Measurements from ENCODE around the gene TMEM176A.
A peak's percentile ranks its signal among the peaks of the same experiment; 100 is the strongest.
"Not testable (repeated sequence)": the region's sequence is repeated elsewhere in the genome, so short reads cannot be mapped to it uniquely, and the experiment has no call there.

TMEM176A gene

DNA sequence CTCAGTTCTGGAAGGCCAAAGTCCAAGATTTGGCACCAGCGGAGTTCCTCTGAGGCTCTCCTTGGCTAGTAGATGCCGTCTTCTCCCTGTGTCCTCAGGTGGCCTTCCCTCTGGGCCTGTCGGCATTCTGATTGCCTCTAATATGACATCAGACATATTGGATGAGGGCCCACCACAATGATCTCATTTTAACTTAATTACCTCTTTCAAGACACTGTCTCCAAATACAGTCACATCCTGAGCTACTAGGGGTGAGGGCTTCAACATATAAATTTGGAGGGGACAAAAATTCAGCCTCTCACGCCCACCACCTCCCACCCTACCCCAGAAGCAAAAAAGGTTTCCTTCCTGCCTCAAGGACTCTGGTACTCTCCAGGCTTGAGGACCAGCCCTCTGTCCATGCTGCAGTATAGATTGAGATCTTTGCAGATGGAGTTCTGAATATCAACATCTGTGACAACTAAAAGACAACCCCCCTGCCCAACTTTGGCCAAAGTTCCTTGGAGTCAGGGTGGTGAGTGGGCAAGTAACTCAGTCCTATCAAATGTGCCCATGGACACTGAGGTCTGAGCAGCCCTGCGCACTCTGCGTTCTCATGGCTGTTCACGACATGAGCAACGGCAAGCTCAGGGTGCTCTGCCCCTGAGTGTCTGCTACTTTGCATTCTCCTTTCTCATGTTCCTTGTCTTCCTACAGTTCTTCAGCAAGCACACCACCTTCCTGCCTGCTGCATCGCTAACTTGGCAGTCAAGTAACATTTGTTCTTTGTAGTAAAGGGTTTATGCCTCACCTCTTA lies 11.9 kb upstream of the TMEM176A start:
- peak in 2 of 4 experiments; percentile 23 to 58 for DNase-seq

DNA sequence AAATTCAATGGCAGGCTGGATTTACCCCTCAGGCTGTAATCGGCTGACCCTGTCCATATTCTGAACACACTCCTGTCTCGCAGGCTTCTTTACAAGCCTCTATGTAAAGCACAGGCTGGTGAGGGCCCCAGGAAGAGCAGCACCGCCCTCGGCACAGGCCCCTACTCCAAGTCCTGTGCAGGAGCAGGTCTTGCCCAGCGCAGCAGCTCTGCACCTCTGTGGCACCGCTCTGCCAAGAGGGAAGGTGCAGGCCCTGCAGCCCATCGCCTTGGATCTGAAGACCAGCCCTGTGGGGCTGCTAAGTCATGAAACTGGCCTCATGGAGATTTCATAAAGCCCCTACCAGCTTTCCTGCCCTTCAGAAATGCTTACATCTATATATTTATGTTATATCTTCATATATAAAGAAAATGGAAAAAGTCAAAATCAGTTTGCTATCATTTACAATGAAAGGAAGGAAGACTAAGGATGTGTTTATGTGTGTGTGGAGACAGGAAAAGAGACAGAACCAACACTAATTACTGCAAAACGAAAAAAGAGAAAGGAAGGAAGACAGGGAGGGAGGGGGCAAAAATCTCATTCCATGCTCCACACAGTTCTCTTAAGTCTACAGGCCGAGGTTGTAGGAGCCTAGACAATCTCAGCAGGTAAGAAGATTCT lies 10.0 kb upstream of the TMEM176A start:
- DNase-seq = no peak

DNA sequence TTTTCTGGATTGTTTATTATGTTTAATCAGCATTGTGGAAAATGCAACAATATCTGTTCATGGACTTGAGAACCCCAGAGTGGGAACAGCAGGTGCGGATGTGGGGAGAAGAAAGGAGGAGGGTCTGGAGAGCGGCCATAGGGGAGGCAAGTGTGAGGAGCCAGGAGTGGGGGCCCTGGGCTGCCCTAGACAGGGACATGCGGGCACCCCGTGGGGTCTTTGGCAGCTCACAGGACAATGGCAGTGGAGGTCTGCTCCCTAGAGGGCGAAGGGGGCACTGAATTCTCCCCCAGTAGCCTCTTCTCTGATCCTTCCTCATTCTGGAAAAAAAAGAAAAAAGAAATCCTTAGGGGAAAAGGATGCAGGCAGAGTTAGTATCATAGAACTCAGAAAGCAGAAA lies 9.3 kb upstream of the TMEM176A start:
- DNase-seq = no peak

DNA sequence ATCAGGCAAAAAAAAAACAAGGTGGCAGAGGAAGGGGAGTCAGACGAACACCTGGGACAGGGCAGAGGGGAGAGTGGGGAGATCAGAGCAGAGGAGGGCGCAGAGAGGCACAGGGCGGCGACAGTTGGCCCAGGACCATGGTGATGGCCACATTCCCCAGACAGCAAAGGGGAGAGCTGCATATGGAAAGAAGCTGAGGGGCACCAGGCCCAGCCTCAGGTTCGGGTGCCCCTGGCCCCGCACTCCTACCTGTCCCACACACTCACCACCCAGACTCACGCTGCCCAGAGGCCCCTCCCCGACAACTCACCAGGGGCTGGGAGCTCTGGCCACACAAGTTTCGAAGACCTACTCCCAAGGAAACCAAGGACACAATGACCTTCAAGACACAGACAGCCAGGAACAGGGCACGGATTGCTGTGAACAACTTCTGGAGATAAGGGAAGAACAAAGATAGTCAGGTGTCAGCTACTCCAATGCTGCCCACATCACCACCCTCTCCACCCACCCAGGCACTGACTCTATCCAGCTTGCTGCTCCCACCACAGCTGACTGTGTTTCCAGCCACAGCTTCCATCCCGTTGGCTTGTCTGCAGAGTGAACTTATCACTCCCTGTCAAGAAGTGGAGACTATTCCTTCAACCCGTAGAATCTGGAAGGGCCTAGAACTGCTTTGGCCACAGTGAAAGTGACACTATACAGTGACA lies 8.7 kb upstream of the TMEM176A start:
- no peak for DNase-seq

DNA sequence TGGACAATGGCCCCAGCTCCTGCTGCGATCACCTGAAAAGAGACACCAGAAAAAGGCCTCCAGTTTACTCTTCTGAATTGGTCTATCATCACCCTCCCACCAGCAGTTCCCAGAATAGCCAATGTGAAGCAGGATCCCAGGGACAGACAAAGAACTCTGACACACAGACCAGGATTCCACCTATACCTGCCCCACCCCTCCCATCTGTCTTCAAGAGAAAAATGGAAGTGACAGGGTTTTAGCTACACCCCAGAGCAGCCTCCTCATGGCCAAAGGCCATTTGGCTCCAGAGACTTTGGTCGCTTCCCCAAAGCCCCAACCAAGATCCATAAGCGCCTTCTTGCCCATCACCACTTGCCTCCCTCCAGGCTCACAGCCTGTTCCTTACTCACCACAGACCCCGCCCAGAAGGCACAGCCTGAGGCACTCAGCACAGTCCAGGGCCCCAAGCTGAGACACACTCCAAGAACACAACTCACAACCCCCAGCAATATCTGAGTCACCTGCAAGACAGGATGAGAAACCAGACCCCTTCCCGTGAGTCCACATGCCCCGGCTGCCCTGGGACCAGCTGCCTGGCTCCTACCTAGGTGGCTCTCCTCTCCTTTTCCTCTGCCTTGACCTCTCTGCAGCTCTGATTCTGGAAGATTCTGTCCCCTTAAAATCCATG lies 6.9 kb upstream of the TMEM176A start:
- DNase-seq = no peak

DNA sequence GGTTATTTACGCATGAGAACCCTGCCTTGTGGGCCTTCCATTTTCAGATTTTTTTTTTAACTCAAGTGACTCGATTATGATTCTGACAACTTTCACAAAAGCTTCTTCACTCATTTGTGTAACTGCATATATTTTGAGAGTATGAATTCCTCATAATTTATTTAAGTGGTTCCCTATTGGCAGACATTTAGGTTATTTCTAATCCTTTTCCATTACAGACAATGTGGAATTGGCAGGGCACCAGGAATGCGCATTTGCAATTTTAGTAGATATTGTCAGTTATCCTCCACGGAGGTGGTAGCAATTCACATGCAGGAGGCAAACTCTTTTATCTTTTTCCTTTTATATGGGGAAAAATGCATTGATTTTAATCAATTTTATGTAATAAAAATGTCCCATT lies 2.9 kb upstream of the TMEM176A start:
- DNase-seq = no peak

DNA sequence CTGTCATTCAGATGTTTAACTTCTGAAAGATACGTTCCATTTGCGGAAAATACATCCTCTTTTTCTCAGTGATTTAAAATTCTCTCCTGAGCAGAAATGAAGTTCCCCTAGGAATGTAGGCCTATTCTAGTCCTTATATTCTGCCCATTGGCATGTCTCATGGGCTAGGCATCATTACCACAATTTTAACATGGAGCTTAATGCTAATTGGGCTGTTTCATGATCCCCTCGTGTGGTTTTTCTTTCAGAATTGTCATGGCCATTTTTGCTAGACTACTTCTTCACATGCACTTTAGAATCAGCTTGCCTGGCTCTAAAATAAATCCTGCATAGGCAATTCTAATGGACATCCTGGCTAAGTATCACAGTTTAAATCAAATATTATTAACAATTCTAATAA lies 1.4 kb upstream of the TMEM176A start:
- DNase-seq = no peak

DNA sequence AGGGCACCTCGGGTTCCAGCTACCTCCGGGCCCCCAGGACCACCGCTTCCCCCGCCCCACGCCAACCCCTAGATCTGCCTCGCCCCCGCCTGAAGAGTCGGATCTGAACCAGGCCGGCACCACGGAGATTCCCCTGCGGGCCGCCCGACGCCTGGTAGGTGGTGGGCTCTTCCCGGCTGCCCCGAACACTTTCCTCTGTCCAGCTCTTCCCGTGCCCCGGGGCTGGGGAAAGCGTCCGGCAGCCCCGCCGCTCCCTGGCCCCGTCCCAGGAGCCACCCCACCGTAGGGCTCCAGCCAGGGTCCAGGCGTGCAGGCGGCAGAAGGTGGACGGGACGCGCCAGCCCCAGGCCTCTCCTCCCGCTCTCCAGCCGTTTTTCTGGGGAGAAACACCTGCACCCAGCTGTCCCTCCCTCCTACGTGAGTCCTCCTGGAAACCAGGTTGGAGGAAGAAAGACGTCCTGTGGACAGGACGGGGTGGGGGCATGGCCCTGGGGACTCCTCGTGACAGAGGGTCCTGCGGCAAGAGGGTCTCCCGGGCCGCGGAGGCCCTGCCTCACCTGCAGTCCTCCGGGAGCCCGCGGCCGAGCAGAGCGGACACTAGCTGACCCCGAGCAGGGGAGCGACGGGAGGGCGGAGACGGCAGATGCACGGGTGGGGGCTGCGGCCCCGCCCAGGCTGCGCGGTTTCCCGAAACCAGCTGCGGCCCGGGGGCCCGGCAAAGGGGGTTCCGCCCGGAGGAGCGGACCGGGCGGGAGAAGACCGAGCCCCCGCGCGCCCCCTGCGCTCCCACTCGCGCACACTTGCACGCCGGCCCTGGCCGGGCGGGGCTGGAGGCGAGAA lies 608 bp upstream of the TMEM176A start, which contains the start of gene TMEM176B:
Gene TMEM176B (minus strand): TSS at position 624 of the 840 bp plus-strand sequence. CDS start 3,795 bp downstream, outside the sequence.
- peak in 2 of 4 experiments; percentile 35 to 48 for DNase-seq

DNA sequence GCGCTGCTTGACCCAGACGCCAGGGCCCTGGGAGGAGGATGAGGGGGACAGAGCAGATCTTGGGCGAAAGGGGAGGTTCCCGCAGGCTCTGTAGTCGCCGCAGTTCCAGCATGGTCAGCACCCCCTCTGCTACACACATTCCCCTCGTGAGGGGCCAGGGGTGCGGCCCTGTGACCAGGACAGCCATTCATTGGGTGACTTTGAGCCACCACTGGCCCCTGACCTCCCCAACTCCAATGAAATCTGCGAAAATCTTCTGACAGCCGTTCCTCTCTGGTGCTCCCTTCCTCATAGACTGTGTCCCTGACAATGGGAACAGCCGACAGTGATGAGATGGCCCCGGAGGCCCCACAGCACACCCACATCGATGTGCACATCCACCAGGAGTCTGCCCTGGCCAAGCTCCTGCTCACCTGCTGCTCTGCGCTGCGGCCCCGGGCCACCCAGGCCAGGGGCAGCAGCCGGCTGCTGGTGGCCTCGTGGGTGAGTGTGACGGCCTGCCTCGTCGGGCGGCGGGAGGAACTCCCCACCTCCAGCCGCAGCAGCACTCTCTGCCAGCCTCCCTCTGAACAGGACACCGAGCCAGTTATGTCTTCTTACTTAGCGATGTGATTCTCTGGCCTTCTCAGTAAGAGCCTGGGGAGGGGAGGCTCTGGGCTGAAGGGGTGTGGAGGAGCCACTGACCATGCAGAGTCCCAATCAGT lies 825 bp downstream of the TMEM176A start:
- DNase-seq = peak in 3 of 4 experiments; percentile 16 to 45 (median 32)

DNA sequence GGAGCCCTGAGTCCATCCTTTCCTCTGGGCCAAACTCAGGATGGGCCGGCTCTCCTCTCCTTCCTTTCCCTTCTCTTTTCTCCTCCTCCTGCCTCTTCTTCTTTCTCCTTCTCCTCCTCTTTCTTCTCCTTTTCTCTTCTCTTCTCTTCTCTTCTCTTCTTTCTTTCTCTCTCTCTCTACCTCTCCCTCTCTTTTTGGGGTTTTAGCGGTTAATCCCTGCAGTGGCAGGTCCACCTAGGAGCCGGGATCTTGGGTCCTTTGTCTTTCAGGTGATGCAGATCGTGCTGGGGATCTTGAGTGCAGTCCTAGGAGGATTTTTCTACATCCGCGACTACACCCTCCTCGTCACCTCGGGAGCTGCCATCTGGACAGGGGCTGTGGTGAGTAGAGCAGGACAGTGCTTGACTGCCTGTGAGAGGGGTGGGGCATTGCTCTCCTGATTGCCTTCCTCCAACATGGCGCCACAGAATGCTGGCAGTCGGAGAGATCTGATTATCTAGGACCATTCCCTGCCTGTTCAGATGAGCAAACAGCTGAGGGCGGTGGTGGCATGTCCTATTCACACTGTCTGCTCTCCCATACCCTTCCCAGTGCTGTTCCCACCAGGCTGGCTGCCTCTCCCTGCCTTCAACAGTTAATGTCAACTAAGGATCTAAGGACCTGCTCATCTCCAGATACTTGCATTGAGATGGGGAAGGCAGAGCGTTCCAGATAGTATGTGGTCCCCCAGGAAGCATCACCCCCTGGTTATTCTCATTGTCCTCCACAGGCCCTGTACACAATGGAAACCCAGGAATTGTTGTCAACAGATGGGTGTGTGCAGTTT lies 1.6 kb downstream of the TMEM176A start:
- DNase-seq = no peak

DNA sequence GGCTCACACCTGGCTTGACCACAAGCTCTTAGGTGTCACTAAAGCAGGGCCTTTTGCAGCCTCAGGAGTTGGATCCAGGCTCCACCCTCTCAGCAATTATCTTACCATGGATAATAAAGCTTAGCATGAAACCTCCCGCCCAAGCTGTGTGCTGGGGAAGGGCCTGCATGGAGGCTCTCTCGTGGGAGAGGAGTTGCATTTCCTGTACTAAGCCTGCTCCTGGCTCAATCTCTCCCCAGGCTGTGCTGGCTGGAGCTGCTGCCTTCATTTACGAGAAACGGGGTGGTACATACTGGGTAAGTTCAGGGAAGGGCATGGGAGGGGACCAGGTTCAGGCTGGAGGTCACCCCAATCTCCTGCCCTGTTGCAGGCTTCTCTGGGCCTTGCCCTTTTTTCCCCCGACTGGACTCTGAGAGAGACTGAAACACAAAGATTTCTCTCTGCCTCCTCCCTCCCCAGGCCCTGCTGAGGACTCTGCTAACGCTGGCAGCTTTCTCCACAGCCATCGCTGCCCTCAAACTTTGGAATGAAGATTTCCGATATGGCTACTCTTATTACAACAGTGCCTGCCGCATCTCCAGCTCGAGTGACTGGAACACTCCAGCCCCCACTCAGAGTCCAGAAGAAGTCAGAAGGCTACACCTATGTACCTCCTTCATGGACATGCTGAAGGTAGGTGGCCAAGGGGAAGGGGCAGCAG lies 2.7 kb downstream of the TMEM176A start:
- no peak for DNase-seq

DNA sequence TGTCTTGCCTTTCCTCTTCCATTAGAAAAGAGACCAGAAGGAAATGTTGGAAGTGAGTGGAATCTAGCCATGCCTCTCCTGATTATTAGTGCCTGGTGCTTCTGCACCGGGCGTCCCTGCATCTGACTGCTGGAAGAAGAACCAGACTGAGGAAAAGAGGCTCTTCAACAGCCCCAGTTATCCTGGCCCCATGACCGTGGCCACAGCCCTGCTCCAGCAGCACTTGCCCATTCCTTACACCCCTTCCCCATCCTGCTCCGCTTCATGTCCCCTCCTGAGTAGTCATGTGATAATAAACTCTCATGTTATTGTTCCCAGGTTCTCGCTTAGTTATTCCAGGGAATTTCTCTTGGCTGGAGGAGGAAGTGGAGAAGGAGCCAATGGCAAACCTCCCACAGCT lies 4.2 kb downstream of the TMEM176A start:
- no peak for DNase-seq

DNA sequence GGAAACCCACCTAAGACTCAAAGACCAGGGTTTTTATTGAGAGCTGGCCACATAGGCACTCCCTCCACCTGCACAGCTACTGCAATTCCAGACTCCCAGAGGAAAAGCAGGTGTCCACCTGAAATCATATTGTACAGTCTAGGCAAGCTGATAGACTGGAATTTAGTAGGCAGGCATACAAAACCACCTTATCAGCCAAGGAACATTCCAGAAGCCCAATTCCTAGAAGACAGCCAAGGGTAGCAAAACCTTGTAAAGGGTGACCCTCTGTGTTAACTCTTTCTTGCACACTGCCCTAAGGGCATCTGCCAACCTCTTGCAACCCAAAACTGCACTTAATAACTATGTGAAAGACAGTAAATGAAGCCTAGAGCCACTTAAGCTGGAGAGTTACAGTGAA lies 5.3 kb downstream of the TMEM176A start:
- DNase-seq = no peak

DNA sequence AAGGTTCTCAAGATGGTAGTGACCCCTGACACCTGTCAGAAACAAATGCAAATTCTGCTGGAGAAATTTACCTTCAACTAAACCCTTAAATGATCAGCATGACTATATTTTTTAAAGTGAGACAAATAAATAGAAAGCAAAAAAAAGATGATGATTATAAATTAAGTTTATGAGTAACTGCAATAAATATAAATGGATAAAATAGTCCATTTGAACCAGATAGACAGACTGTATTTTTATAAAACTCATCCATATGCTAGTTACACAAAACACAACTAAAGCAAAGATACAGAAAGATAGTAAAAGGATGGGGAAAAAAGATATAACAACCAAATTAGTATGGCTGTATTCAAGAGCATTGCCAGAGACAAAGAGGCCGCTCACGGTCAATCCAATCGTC lies 5.9 kb downstream of the TMEM176A start:
- no peak for DNase-seq

DNA sequence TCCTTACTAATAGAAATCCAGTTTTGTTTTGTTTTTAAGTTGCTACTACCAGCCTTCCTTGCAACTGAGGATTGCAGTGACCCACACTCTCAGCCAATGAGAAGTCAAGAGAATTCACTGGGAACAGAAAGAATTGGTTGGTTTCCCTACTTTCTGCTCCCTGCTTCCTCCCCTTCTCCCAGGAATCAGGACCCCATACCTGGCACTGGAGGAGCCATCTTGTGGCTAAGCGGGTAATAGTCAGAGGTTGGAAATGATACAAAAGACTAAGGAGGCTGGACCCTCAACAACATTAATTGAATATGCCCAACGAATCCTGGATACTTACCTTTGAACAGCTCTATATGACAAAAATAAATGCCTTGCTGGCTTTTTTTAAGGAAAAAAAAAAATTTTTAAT lies 6.3 kb downstream of the TMEM176A start:
- DNase-seq = no peak

DNA sequence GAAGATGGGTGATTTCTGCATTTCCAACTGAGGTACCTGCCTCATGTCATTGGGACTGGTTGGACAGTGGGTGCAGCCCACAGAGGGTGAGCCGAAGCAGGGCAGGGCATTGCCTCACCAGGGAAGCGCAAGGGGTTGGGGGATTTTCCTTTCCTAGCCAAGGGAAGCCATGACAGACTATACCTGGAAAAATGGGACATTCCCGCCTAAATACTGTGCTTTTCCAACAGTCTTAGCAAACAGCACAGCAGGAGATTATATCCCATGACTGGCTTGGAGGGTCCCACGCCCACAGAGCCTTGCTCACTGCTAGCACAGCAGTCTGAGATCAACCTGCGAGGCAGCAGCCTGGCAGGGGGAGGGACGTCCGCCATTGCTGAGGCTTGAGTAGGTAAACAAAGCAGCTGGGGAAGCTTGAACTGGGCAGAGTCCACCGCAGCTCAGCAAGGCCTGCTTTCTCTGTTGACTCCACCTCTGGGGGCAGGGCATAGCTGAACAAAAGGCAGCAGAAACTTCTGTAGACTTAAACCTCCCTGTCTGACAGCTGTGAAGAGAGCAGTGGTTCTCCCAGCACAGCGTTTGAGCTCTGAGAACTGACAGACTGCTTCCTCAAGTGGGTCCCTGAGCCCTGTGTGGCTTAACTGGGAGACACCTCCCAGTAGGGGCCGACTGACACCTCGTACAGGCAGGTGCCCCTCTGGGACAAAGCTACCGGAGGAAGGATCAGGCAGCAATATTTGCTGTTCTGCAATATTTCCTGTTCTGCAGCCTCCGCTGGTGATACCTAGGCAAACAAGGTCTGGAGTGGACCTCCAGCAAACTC lies 7.3 kb downstream of the TMEM176A start:
- not testable (repeated sequence) for DNase-seq

DNA sequence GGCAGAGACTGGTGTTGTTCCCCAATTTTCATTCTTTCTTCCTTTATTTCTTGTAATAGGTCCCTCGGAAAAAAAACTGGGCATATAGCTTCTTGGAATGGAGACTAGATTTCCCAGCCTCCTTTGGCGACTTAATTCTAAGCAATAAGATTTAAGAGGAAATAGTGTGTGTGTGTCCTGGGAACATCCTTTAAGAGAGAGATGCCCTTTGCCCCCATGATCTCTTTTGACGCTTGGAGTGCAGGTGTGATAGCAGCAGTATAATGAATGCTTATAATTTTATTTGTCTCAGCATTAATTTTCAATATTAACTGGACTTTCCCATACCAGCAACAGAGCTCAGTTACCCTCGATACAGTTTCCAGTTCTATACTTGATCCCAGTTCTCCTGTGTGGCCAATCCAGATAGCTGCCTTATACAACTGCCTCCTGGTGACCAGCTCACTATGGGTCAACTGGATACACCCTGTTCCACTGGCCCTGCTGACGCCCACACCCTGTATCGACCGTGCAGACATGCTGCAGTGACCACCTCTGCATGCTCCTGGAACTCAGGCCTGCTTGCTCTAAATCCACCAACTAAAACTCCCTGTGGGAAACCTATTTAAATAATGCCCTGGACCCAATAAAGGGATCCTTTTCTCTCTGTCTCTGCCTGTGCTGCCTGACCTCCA lies 13.9 kb downstream of the TMEM176A start:
- no peak for DNase-seq

DNA sequence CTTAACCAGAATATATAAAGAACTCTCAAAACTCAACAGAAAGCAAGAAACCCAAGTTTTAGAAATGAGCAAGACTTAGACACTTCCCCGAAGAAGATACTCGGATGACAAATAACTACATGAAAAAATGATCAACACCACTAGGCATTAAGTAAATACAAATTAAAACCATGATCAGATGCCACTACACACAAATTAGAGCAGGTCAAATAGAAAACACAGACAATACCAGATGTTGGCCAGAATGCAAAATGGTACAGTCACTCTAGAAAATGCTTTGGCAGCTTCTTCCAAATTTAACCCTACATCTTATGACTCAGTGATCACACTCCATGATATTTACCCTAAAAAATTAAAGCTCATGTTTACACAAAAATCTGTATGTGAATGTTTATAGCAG lies 18.4 kb downstream of the TMEM176A start:
- no peak for DNase-seq

Measured in suppressor macrophage (primary cell).